Upper lobe of left lung (tissue), 4 donors: ENCODE data around the gene ZNF385B.
A peak's percentile ranks its signal among the peaks of the same experiment; 100 is the strongest.

Experiments
- EP300 ChIP-seq, 4 donors: sonication (generic); formaldehyde crosslinking; IDR thresholded peaks; one replicate each; pipeline ENCODE4 v1.5.1; 2017; ENCODE audit warnings: antibody characterized with exemption in 4 of 4, control low read depth in 2 of 4
- POLR2A ChIP-seq, 4 donors: fragments of 450-650 bp; IDR thresholded peaks; one replicate each; pipeline ENCODE4 v1.5.1; 2016 to 2017; ENCODE audit warnings: antibody characterized with exemption in 4 of 4, mild to moderate bottlenecking in 2 of 4
- POLR2AphosphoS5 ChIP-seq, 2 donors: sonication (generic); formaldehyde crosslinking; IDR thresholded peaks; one replicate each; pipeline ENCODE4 v1.5.1; 2017; ENCODE audit warnings: antibody characterized with exemption in 2 of 2
- TF ChIP-seq, protein P1 (sequence below), 6 experiments: fragments of 450-650 bp in 4 of 6; fragments of 200-600 bp in 2 of 6; sonication (generic) in 2 of 6; IDR thresholded peaks; one replicate each; pipeline ENCODE4 v1.5.1; 2016 to 2019; ENCODE audit warnings: antibody characterized with exemption in 6 of 6

DNA sequence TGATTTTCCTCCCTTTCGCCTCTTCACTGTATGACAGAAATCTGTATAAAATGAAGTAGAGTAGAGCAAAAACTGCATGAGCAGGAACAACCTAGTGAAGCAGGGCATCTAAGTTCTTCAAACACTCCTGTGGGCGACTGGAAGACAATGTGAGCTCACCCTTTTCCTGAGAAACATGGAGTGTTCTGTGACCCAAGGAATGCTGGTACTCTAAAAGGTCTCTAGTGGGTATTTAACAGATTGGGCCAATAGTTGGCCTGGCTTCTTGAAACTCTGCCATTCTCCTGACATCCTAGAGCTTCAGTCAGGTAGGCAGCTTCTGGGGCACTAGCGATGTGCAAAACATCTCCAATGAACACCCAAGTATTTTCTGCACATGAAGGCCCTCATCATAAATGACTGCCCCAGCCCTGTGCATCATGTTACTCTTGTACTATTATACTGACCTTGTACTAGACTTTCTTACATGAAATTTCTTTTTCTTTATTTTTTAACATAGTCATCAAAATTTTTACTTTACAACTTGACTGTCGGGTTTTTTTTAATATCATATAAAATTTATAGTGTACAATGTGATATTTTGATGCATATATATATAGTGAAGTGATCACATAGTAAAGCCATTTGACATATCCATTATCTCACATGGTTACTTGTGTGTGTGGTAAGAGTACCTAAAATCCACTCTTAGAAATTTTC, 302.2 kb downstream of the ZNF385B start:
- no peak for TF ChIP-seq POLR2AphosphoS5 (IDR thresholded peaks at IDR 0.05)
- peak in 1 of 4 donors; percentile 34 for TF ChIP-seq POLR2A (IDR thresholded peaks at IDR 0.05)
- TF ChIP-seq, protein P1, sequence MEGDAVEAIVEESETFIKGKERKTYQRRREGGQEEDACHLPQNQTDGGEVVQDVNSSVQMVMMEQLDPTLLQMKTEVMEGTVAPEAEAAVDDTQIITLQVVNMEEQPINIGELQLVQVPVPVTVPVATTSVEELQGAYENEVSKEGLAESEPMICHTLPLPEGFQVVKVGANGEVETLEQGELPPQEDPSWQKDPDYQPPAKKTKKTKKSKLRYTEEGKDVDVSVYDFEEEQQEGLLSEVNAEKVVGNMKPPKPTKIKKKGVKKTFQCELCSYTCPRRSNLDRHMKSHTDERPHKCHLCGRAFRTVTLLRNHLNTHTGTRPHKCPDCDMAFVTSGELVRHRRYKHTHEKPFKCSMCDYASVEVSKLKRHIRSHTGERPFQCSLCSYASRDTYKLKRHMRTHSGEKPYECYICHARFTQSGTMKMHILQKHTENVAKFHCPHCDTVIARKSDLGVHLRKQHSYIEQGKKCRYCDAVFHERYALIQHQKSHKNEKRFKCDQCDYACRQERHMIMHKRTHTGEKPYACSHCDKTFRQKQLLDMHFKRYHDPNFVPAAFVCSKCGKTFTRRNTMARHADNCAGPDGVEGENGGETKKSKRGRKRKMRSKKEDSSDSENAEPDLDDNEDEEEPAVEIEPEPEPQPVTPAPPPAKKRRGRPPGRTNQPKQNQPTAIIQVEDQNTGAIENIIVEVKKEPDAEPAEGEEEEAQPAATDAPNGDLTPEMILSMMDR (IDR thresholded peaks at IDR 0.05) = no peak
- no peak for TF ChIP-seq EP300 (IDR thresholded peaks at IDR 0.05)
